Ishikawa (cell line): Measurements from ENCODE around the gene GPANK1.

Experiments used
- CEBPB ChIP-seq: IDR thresholded peaks from 2 replicates; pipeline ENCODE4 v1.6.1; 2012
- CREB1 ChIP-seq: IDR thresholded peaks from 2 replicates; pipeline ENCODE4 v1.6.1; 2012; ENCODE audit warnings: low read depth
- EGR1 ChIP-seq: IDR thresholded peaks from 2 replicates; pipeline ENCODE4 v1.6.1; 2012
- EP300 ChIP-seq: IDR thresholded peaks from 2 replicates; pipeline ENCODE4 v1.6.1; 2012; ENCODE audit warnings: borderline replicate concordance
- FOXM1 ChIP-seq: IDR thresholded peaks from 2 replicates; pipeline ENCODE4 v1.6.1; 2012; ENCODE audit warnings: low read depth, borderline replicate concordance
- MAX ChIP-seq: IDR thresholded peaks from 2 replicates; pipeline ENCODE4 v1.6.1; 2012
- NFIC ChIP-seq: IDR thresholded peaks from 2 replicates; pipeline ENCODE4 v1.6.1; 2012
- RAD21 ChIP-seq: IDR thresholded peaks from 2 replicates; pipeline ENCODE4 v1.6.1; 2012; ENCODE audit warnings: low read depth
- REST ChIP-seq: IDR thresholded peaks from 2 replicates; pipeline ENCODE4 v1.6.1; 2012; ENCODE audit warnings: low read depth, mild to moderate bottlenecking
- TAF1 ChIP-seq: IDR thresholded peaks from 2 replicates; pipeline ENCODE4 v1.6.1; 2012; ENCODE audit warnings: low read depth, mild to moderate bottlenecking
- TCF12 ChIP-seq: IDR thresholded peaks from 2 replicates; pipeline ENCODE4 v1.6.1; 2012; ENCODE audit warnings: low read depth
- TEAD4 ChIP-seq: IDR thresholded peaks from 2 replicates; pipeline ENCODE4 v1.6.1; 2012
- USF1 ChIP-seq: IDR thresholded peaks from 2 replicates; pipeline ENCODE4 v1.6.1; 2012
- YY1 ChIP-seq: IDR thresholded peaks from 2 replicates; pipeline ENCODE4 v1.6.1; 2012; ENCODE audit warnings: low read depth
- ZBTB7A ChIP-seq: IDR thresholded peaks from 2 replicates; pipeline ENCODE4 v1.6.1; 2012; ENCODE audit warnings: low read depth

Gene GPANK1

GRCh38 chr6:31664790-31665500 is at the start of gene GPANK1:
TSS of gene GPANK1 (minus strand) at chr6:31664997. CDS start at chr6:31664478, 519 bp downstream.
- TF ChIP-seq TEAD4 (no peak), EGR1 (no peak), NFIC (peak; percentile 57), CEBPB (peak; percentile 61), TAF1 (peak; percentile 39), TCF12 (peak; percentile 62; the same call in 1 of the 2 replicates), CREB1 (peak; percentile 40; the same call in 1 of the 2 replicates), MAX (peak; percentile 95), REST (no peak), YY1 (peak; percentile 96), USF1 (no peak), RAD21 (no peak), ZBTB7A (no peak), EP300 (no peak), FOXM1 (peak; percentile 57; the same call in 1 of the 2 replicates)

GRCh38 chr6:31713991-31714684 is 49.3 kb upstream of the GPANK1 start:
- TF ChIP-seq REST (no peak), TEAD4 (no peak), TAF1 (no peak), CEBPB (no peak), FOXM1 (no peak), ZBTB7A (no peak), USF1 (no peak), EP300 (no peak), NFIC (no peak), MAX (no peak), YY1 (no peak), RAD21 (no peak), TCF12 (no peak), EGR1 (no peak), CREB1 (no peak)

- TF ChIP-seq TEAD4: no peak
- no peak for TF ChIP-seq USF1
- TF ChIP-seq NFIC: no peak
- TF ChIP-seq TAF1: no peak
- no peak for TF ChIP-seq EGR1
- no peak for TF ChIP-seq TCF12
- TF ChIP-seq FOXM1: no peak
- no peak for TF ChIP-seq RAD21
- TF ChIP-seq YY1: no peak
- TF ChIP-seq MAX: no peak
- no peak for TF ChIP-seq CREB1
- no peak for TF ChIP-seq EP300
Observed at GRCh38 chr6:31713465-31713864, 48.7 kb upstream of the GPANK1 start.

GRCh38 chr6:31712296-31712695 is 47.5 kb upstream of the GPANK1 start:
- TF ChIP-seq CREB1 (no peak), FOXM1 (no peak), TCF12 (no peak), TAF1 (no peak), RAD21 (no peak), EP300 (no peak), MAX (no peak), NFIC (no peak), USF1 (no peak), REST (no peak), YY1 (no peak)
